HG03280 (cell line): ENCODE results near the gene ARL8B.
"Not testable (repeated sequence)": the region's sequence is repeated elsewhere in the genome, so short reads cannot be mapped to it uniquely, and the experiment has no call there.

Source experiments
- ATAC-seq: cut with Tn5 transposase; IDR thresholded peaks from one replicate; pipeline ENCODE4 v1.9.1; 2021; ENCODE audit warnings: mild to moderate bottlenecking, moderate library complexity; ENCODE audit not compliant: unreplicated experiment

Gene ARL8B

DNA sequence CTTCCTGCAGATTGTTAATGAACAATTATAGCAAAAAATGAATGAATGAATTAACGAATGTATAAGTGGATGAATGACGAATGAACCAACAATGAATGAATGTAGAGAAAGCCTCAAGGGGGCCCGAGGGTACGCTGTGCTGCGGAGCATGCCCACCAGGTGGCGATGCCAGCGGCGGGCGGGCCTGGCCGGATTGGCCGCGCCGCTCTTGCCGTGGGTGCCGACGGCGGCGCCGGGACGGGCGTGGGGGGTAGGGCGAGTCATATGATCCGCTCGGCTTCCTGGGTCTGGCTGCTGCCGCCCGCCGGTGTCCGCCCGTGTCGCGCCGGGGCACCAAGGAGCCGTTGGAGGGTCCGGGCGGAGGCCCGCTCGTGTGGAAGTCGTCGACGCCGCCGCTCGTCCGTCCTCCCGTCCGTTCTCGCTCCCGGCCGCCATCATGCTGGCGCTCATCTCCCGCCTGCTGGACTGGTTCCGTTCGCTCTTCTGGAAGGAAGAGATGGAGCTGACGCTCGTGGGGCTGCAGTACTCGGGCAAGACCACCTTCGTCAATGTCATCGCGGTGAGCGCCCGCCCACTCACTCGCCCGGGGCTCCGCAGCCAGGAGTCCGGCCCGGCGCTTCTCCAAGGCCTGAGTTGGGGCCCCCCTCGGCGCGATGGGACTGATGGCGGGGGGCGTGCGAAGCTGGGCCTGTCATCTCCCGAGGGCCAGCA is at the start of gene ARL8B:
TSS of gene ARL8B (plus strand) at position 263 of the 711 bp plus-strand sequence. CDS start at position 437, 174 bp downstream.
- peak; percentile 93 for ATAC-seq

DNA sequence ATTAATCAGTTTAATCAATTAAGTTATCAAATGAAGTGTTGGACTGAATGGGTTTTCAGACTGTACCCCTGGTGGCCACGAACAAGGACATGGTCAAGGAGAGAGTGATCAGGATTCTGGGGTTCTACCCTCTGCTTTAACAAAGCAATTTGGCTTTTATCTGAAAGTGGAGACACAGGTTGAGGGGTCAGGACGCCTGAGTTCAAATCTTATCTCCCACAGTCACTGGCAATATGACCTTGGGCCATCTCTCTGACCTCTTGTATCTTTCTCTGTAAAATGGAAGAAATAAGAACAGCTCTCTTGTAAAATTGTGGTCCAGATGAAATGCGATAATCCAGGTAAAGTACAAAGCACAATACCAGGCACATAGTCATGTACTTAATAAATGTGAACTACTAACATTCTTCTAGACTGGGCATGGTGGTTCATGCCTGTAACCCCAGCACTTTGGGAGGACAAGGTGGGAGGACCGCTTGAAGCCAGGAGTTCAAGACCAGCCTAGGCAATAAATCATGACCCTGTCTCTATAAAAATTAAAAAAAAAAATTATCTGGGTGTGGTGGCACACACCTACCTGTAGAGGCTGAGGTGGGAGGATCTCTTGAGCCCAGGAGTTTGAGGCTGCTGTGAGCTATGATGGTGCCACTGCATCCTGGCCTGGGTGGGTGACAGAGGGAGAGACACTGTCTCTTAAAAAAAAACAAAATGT is 48.6 kb upstream of the ARL8B start:
- no peak for ATAC-seq

DNA sequence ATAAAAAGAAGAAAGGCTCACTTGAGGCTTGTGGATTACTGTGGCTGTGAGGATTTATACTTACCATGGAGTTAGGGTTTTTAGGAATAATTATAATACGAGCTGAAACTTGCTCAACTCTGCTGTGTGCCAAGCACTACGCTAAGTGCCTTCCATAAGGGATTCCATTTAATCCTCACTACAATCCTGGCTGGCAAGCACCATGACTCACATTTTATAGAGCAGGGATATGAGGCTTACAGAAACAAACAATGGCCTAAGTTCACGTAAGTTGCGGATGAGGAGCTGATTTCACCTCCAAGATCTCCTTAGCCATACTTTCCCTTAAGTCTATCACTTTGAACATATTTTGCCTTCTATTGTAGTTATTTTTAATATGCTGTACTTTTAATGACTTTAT is 43.9 kb upstream of the ARL8B start:
- no peak for ATAC-seq

DNA sequence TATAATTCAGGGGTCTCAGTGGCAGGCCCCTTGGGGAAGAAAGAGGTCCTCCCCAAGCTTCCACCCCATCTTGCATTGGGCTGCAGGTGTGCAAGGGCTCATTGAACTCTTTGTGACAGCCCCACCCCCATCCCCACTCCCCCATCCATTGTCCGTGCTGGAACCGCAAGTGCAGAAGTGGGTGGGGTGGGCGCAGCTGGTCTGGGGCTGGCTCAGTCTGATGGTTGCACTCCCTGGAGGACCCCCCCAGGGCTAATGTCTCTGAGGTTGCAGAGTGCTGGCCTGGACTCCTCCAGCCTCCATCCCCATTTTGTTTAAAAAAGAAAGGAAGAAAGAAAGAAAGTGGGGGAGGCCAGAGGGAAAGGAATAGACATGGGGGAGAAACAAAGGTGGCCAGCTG is 42.3 kb upstream of the ARL8B start:
- ATAC-seq, result no peak

DNA sequence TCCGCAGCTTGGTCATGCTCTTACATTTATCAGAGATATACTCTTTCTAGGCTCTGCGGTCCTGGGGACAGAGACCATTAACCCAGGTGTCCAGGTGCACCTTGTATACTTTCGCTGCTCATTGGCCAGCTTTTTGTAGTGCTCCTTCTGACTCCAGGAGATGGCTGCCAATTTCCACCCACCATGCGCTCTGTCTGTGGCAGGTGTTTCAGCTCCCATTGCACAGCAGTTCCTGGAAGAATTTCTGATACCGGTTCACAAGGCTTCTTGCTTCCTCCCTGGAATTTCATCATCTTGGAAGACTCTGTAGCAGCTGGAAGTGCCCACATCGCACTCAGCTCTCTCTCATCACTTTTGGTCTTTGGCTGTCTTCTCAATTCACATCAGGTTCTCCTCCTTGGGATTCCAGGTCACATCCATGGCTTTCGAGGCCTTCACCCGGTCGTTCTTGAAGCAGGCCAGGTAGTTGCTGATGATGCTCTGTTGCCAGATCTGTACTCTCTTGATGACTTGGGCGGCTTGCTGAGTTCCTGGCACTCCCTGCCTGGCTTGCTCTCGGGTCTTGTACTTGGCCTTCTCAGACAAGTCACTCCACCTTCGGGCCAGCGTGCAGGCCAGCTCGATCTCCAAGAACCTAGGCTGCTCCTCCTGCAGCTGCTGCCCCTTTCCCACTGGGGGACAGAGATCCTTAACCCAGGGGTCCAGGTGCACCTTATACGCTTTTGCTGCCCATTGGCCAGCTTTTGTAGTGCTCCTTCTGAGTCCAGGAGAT is 41.1 kb upstream of the ARL8B start:
- no peak for ATAC-seq

DNA sequence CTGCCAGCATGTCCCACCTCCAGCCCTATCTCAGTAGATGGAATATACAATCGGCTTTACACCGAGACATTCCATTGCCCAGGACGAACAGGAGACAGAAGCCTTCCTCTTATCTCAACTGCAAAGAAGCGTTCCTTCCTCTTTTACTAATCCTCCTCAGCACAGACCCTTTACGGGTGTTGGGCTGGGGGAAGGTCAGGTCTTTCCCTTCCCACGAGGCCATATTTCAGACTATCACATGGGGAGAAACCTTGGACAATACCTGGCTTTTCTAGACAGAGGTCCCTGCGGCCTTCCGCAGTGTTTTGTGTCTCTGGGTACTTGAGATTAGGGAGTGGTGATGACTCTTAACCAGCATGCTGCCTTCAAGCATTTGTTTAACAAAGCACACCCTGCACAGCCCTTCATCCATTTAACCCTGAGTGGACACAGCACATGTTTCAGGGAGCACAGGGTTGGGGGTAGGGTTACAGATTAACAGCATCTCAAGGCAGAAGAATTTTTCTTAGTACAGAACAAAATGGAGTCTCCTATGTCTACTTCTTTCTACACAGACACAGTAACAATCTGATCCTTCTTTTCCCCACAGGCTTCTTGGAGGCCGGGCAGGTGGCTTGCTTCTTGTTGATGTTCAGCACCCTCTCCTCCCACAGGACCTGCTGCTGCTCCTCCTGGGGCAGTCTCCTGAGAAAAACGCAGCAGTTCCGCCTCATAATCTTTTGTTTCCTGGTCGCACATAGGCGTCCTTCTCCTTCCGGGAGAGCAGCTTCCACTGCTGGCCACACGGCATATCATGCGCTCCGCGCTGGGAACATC is 39.9 kb upstream of the ARL8B start:
- not testable (repeated sequence) for ATAC-seq

DNA sequence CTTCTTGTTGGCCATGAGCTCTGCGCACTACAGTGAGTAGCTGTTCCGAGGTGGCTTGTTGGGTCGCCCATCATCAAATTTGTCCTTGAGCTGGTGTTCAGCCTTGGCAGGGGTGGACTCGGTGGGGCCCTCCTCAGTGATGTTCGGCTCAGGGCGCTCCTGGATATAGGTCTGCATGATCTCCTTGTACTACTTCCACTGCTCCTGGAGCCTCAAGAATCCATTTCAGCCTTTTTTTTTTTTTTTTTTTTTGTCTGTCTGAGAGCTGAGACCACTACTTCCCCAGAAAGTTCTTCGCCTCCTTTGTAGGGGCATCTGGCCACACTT is 39.3 kb upstream of the ARL8B start:
- no peak for ATAC-seq

DNA sequence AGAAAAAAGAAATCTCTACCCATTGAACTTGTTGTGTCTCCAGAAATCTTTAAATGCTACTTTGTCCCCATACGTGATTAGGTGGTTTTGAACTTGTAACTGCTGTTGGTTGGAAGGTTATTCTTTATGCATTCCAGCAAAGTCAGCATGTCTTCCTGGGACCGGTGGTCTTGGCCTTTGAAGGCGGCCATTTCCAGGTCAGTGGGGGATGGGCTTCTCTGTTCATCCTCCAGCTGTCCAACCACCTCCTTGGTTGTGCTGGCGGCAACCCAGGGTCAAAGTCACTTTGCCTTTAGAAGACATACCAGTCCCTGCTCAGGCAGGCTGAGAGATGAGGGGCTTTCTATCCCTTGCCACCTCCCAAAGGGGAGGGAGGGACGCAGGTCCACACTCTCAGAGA is 37.9 kb upstream of the ARL8B start:
- no peak for ATAC-seq

DNA sequence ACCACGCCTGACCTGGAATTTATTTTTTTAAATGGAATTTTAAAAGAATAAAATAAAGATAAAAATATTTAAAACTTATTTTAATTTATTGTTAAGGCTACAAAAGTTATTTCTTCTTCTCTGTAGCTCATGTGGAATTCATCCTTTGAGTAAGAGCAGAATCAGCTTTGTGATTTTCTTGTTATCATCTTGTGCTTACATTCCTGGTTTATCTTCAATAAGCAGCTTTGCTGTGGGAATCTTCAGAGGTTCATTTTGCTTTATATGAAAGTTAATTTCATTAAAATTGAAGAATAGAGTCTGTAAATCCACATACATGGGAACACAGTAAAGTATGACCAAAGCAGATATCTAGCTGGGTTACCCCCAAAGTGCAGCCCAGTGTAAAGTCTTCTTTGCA is 35.4 kb upstream of the ARL8B start:
- no peak for ATAC-seq

DNA sequence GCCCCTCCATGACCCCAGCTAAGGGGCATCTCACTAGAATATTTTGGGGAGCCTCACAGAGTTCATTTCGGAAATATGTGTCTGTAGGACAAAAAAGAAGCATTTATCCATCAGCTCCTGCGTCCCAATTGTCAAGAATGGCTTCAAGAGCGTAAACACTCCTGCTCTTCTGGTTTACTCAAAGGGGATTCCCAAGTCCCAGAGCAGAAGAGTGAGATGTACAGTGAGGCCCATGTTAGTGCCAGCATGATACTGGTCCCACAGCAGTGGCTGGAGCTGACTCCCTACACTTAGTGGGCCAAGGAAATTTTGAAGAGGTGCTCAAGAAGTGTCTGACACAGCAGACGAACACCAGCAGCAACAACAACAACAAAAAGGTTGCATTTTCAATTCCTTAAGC is 34.9 kb upstream of the ARL8B start:
- no peak for ATAC-seq

DNA sequence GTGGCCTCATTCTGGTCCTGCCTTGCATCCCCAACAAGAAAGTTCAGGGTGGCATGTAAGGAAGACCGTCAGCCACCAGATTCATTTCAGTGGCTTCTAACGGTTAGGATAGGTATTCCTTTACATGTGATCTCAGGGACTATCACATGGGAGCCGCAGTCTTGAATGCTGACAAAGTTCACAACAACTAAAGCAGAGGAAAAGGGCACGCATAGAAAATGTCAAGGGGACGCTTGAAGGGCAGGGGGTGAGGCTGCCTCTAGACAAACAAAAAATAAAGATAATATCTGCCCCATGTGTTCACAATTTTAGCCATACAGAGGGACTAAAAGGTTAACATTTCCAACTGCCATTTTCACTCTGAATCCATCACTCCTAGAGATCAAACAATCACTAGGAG is 31.9 kb upstream of the ARL8B start:
- no peak for ATAC-seq

DNA sequence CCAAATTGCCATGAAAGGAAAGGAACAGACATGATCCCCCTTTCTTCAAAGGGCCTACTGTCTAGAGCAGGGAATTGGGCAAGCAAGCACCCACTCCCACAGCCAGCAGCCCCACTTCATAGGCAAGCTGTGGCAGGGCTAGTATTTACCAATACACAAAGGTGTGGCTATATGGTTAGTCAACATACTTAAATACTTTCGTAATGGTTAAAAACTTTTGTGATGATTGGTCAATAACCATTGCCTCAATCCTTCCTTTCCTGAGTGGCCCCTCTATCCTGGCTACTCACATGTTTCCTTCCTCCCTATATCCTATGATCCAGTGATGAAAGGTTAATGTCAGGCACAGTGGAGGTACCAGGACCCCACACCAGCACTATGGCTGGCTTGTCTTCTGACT is 30.1 kb upstream of the ARL8B start:
- no peak for ATAC-seq

DNA sequence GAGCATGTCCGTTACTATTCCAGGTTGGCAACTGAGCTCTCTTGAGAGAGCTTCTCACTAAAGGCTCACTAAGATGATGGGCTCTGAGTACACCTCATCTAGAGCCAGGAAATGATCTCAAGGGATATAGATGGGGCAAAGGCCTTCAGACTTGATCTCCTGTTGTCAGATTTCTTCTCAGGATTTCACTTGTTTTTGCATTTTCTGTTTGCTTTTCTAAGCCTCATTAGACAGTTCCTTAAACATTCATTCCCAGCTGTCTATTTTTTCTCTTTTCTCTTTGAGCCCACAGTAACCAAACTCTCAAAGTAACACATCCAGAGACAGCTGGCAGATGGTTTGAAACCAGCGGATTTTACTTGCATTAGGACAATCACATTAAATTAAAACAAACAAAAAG is 28.4 kb upstream of the ARL8B start:
- ATAC-seq, result no peak

DNA sequence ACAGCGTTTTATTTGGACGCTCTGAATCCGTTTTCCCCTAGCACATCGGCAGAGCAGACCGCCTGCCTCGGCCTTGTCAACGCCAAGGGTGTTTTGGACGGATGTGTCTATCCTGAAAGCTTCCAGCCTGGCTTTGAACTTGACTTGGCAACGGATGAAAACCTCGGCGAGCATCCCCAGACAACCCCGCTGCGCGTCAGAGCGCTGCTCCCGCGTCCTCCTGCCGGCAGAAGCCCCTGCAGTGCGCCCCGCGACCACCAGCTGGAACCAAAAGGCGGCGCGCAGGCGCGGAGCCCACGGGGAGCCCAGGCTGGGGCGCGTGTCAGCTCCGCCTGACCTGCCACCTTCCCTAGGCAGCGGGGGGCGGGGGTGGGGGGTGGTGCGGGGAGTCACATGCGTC is 26.2 kb upstream of the ARL8B start:
- no peak for ATAC-seq

DNA sequence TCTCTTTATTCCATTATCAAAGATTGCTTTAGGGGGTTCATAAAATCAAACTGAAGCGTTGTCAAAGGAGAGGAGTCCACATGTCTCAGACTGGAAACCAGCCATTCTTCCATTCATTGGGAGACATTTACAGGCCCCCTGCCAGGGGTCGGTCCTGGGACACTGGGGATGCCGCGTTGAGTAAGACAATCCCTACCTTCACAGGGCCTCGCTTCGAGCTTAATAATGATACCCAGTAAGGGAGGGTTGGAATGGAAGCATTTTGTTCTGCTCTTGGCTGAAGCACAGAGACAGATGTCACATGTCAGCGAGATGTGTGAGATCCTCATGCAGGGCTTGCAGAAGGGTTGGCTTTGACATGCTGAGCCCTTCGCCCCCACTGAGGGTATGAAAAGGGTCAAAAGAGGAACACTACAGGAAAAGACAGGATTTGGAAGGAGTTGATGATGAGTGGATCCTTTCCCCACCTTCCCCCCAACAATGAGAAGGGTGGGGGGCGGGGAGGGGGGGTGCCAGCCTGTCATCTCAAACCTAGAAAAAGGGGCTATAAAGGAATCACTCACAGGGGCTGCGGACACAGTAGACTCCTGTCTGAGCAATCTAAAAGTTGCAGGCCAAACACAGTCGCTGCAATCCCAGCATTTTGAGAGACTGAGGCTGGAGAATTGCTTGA is 25.6 kb upstream of the ARL8B start:
- no peak for ATAC-seq

DNA sequence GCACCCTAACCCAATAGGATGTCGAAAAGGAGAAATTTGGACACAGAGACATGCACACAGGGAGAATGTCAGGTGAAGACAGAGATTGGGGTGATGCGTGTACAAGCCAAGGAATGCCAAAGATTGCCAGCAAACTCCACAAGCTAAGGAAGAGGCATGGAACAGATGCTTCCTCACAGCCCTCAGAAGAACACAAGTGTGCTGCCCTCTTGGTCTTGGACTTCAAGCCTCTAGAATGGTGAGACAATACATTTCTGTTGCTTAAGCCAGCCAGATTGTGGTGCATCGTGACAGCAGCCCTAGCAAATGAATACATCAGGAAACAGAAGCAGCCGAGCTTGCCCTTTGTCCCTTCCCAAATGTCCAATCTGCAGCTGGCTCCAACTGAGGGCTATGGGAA is 23.7 kb upstream of the ARL8B start:
- no peak for ATAC-seq

DNA sequence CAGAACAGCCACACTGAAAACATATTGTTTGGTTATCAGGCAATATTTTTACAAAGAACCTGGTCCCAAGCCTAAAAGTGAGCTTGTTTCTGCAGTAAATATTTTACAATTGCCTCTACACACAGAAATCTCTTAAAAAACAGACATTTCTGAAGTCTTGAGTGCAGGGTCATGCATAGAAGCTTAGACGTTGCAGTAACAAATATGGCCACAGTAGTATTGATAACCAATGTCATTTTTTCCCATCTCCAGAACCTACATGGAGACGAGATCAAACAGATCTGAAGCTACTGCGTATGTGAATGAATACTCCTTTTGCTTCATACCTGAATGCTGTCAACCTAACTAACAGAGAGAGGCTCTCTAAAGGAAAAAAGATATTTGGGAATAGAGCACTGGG is 19.6 kb upstream of the ARL8B start:
- no peak for ATAC-seq

DNA sequence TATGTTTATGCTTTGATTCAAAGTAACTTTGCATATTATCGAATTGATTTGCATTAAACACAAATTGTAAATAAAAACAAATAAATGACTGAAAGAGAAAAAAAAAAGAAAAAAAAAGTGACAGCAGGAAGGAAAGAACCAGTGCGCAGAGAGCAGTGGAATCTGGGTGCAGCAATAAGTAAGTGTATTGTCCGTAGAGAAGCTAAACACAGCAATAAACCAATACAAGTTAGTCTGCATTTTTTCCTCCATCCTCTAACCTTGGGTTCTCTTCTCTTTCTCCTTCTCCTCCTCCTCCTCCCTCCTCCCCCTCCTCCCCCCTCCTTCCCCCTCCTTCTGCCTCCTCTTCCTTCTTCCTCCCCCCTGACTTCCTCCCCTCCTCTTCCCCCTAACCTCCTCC is 18.3 kb upstream of the ARL8B start:
- ATAC-seq, result no peak

DNA sequence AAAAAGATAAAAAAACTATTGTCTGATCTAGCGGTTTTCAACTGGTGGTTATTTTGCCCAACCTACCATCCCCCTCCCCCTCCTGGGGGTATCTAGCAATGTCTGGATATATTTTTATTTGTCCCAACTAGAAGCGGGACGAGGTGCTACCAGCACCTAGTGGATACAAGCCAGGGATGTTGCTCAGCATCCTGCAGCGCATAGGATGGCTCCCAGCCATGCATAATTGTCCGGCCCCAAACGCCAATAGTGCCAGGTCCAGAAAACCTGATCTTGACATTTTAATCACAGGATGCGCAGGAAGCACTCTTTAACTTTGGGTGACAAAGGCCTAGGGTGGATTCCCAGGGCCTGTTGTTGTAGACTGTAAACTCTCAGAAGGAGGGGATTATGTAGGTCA is 17.0 kb upstream of the ARL8B start:
- ATAC-seq, result no peak

DNA sequence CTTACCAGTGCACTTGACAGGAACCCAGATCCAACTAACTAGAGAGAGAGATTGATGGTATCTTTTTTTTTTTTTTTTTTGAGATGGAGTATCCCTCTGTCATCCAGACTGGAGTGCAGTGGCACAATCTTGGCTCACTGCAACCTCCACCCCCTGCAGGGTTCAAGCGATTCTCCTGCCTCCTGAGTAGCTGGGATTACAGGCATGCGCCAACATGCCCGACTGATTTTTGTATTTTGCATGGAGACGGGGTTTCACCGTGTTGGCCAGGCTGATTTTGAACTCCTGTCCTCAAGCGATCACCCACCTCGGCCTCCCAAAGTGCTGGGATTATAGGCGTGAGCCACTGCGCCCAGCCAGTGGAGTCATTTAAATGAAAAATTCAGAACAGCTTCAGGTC is 15.7 kb upstream of the ARL8B start:
- not testable (repeated sequence) for ATAC-seq

DNA sequence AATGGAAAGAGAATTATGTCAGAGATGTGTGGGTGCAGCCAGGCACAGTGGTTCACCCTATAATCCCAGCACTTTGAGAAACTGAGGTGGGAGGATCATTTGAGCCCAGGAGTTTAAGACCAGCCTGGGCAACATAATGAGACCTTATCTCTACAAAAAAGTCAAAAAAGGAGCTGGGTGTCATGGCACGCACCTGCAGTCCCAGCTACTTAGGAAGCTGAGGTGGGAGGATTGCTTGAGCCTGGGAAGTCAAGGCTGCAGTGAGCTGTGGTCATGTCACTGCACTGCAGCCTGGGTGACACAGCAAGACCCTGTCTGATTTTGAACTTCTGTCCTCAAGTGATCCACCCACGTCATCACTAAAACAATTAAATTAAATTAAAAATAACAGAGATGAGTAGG is 15.2 kb upstream of the ARL8B start:
- not testable (repeated sequence) for ATAC-seq
